Measurements from ENCODE around the gene DSP.

Gene DSP

DNA sequence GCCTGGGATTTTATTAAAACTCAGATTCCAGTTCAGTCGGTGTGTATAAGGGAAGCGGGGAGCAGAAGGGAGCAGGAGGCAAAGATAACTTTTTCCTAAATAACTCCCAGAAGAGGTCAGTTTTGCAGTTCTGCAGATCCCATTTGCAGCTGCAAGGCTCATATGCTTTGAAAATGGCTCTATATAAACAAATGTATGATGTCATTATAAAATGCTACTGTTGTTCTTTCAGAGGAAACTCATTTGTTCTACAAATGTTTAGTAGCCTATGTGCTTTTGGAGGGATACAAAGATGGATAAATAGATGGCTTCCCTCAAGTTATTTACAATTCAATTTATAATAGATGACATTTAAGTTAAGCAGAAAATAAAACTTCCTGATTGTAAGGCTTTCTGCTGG is 29.2 kb upstream of the DSP start:
- Histone ChIP-seq H3K27me3 (no peaks in the 10 kb centered on the region), H3K9me3 (no peaks in the 10 kb centered on the region), H3K27ac (no peak overlapping the region), H3K36me3 (no peaks in the 10 kb centered on the region), H3K4me3 (no peak overlapping the region), H3K4me1 (no peaks in the 10 kb centered on the region)
- TF ChIP-seq, protein P1, sequence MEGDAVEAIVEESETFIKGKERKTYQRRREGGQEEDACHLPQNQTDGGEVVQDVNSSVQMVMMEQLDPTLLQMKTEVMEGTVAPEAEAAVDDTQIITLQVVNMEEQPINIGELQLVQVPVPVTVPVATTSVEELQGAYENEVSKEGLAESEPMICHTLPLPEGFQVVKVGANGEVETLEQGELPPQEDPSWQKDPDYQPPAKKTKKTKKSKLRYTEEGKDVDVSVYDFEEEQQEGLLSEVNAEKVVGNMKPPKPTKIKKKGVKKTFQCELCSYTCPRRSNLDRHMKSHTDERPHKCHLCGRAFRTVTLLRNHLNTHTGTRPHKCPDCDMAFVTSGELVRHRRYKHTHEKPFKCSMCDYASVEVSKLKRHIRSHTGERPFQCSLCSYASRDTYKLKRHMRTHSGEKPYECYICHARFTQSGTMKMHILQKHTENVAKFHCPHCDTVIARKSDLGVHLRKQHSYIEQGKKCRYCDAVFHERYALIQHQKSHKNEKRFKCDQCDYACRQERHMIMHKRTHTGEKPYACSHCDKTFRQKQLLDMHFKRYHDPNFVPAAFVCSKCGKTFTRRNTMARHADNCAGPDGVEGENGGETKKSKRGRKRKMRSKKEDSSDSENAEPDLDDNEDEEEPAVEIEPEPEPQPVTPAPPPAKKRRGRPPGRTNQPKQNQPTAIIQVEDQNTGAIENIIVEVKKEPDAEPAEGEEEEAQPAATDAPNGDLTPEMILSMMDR (IDR thresholded peaks at IDR 0.05) = no peak
- DNase-seq = no peak
- intact Hi-C loops (cut with DNase I; ENCODE audit: low total_unique reads) = no loop called here

DNA sequence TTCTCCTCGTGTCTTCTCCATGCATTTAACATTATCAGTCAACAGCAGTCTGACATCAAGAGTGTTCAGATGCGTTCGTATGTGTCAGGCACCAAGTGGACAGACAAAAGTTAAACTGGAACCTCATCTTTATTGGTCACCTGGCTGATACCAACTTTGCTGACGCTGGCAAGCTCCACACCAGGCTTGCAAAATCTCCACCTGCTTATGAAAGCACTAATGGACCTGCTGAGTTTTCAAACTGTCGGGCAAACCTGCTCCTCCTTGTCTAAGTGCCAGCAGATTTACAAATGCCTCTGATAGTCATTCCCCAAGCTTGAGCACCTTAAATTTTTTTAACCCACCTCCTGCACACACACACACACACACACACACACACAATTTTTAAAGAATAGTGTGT is 27.9 kb upstream of the DSP start:
- no peaks in the 10 kb centered on the region for H3K4me1 ChIP-seq
- TF ChIP-seq, protein P1 (IDR thresholded peaks at IDR 0.05) = no peak
- no peaks in the 10 kb centered on the region for H3K36me3 ChIP-seq
- DNase-seq = no peak
- H3K27ac ChIP-seq = no peak overlapping the region
- intact Hi-C loops (cut with DNase I; ENCODE audit: low total_unique reads) = no loop called here
- no peaks in the 10 kb centered on the region for H3K27me3 ChIP-seq
- no peaks in the 10 kb centered on the region for H3K9me3 ChIP-seq
- no peak overlapping the region for H3K4me3 ChIP-seq

DNA sequence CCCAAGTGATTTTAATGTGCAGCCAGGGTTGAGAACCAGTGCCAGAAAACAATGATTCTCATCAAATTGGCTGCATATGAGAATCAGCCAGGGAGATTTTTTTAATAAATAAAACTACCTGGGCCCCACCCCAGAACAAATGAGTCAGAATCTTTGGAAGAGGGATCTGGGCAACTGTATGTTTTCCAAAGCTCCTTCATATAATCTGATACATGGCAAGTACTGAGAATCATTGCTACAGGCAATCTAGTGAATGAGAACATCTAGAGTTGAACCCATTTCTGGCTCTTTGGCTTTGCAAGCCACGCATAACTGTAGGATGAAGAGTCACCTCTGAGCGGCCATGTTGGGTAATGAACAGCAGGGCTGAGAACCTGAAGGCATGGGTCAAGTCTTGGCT is 26.1 kb upstream of the DSP start:
- DNase-seq = no peak
- H3K27me3 ChIP-seq = no peaks in the 10 kb centered on the region
- no peak overlapping the region for H3K4me3 ChIP-seq
- intact Hi-C loops (cut with DNase I; ENCODE audit: low total_unique reads) = no loop called here
- H3K4me1 ChIP-seq = no peaks in the 10 kb centered on the region
- TF ChIP-seq, protein P1 (IDR thresholded peaks at IDR 0.05) = no peak
- H3K27ac ChIP-seq = no peak overlapping the region
- no peaks in the 10 kb centered on the region for H3K36me3 ChIP-seq
- no peaks in the 10 kb centered on the region for H3K9me3 ChIP-seq

DNA sequence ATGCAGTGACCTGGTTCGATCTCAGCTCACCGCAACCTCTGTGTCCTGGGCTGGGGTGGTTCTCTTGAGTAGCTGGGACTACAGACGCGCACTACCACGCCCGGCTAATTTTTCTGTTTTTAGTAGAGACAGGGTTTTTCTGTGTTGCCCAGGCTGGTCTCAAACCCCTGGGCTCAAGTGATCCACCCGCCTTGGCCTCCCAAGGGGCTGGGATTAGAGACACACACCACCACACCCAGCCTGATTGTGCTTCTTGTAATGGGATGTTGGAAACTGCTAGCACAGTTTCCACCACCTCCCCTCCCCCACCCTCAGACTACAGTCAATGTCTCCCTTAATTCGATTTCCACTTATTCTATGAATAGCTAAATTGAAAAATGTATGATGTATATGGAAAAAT is 22.6 kb upstream of the DSP start:
- no peaks in the 10 kb centered on the region for H3K36me3 ChIP-seq
- TF ChIP-seq, protein P1 (IDR thresholded peaks at IDR 0.05) = no peak
- H3K27ac ChIP-seq = no peak overlapping the region
- H3K4me1 ChIP-seq = no peaks in the 10 kb centered on the region
- intact Hi-C loops (cut with DNase I; ENCODE audit: low total_unique reads) = no loop called here
- no peak for DNase-seq
- no peaks in the 10 kb centered on the region for H3K9me3 ChIP-seq
- no peaks in the 10 kb centered on the region for H3K27me3 ChIP-seq
- H3K4me3 ChIP-seq = no peak overlapping the region

DNA sequence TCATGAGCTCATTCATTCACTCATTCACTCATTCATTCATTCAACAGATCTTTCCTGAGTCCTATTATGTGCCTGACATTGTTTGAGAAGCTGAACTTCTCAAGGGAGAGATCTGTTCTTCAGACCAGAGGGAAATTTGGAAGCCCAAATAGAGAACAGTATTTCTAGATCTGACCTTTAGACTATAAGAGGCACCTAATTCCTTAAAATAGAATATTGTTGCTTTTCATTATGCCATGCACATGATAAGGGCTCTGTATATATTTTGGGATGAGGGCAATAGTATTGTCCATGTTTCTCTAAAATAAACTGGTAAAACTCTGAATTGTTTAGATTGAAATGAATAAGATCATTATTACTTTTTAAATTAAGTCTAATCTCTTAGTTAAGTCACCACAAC is 18.6 kb upstream of the DSP start:
- H3K27me3 ChIP-seq = peaks cover 0 to 18% of the 10 kb centered on the region in 2 donors
- no peak for DNase-seq
- H3K27ac ChIP-seq = no peak overlapping the region
- no peaks in the 10 kb centered on the region for H3K36me3 ChIP-seq
- no peaks in the 10 kb centered on the region for H3K9me3 ChIP-seq
- H3K4me1 ChIP-seq = no peaks in the 10 kb centered on the region
- intact Hi-C loops (cut with DNase I; ENCODE audit: low total_unique reads) = no loop called here
- TF ChIP-seq, protein P1 (IDR thresholded peaks at IDR 0.05) = no peak
- H3K4me3 ChIP-seq = no peak overlapping the region

DNA sequence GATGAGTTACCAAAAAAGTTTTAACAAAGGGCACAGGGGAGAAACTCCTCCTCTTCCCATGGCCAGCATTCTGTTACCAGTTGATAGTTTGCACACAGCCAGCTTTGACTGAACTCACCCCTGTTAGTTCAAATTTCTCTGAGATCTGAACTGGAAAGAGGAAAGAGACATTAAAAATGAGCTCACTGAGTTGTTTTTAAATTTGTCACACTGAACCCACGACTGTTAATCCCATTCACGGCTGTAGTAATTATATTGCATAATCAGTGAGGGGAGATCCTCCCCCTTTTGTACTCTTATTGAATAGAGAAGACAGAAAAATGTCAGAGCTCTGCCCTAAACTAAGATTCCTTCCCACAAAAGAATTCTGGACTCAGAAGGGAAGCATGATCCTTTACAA is 17.5 kb upstream of the DSP start:
- H3K4me3 ChIP-seq = no peak overlapping the region
- TF ChIP-seq, protein P1 (IDR thresholded peaks at IDR 0.05) = no peak
- no peaks in the 10 kb centered on the region for H3K9me3 ChIP-seq
- no peak overlapping the region for H3K27ac ChIP-seq
- peaks cover 0 to 20% of the 10 kb centered on the region in 2 donors for H3K27me3 ChIP-seq
- no peaks in the 10 kb centered on the region for H3K4me1 ChIP-seq
- intact Hi-C loops (cut with DNase I; ENCODE audit: low total_unique reads) = no loop called here
- DNase-seq = no peak
- H3K36me3 ChIP-seq = no peaks in the 10 kb centered on the region
